CD4-positive, alpha-beta T cell treated with Interleukin-4 for 1 hour (primary cell): ENCODE measurements around the gene ZFPL1.

Experiments
- DNase-seq, 2 donors: peaks; one replicate each; pipeline ENCODE4 v3.0.0-alpha.2; 2020 to 2022

ZFPL1 gene

GRCh38 chr11:65060913-65061408 is 23.1 kb upstream of the ZFPL1 start:
- DNase-seq: no peak

GRCh38 chr11:65063532-65063931 is 20.5 kb upstream of the ZFPL1 start:
- no peak for DNase-seq

- DNase-seq: no peak
Measured at GRCh38 chr11:65064847-65065240, 19.2 kb upstream of the ZFPL1 start.

- DNase-seq: no peak
Measured at GRCh38 chr11:65065851-65066250, 18.2 kb upstream of the ZFPL1 start.

- no peak for DNase-seq
Measured at GRCh38 chr11:65066315-65066714, 17.7 kb upstream of the ZFPL1 start.

GRCh38 chr11:65066805-65067291 is 17.2 kb upstream of the ZFPL1 start:
- DNase-seq: no peak

- DNase-seq: no peak
Measured at GRCh38 chr11:65067446-65067845, 16.6 kb upstream of the ZFPL1 start.

- DNase-seq: no peak
Measured at GRCh38 chr11:65069217-65069616, 14.8 kb upstream of the ZFPL1 start.

- DNase-seq: no peak
Measured at GRCh38 chr11:65071907-65072630, 12.0 kb upstream of the ZFPL1 start.

GRCh38 chr11:65072631-65072966 is 11.4 kb upstream of the ZFPL1 start:
- DNase-seq: no peak

GRCh38 chr11:65077451-65077850 is 6.6 kb upstream of the ZFPL1 start:
- no peak for DNase-seq

- DNase-seq: peak; percentile 76 to 82
Measured at GRCh38 chr11:65078151-65078550, 5.9 kb upstream of the ZFPL1 start.

GRCh38 chr11:65078786-65079342 is 5.2 kb upstream of the ZFPL1 start:
- DNase-seq: no peak

- no peak for DNase-seq
Measured at GRCh38 chr11:65083134-65083833, 738 bp upstream of the ZFPL1 start.

- DNase-seq: no peak
Measured at GRCh38 chr11:65084598-65085375, 765 bp downstream of the ZFPL1 start.

GRCh38 chr11:65085446-65085845 is 1.4 kb downstream of the ZFPL1 start:
- no peak for DNase-seq

GRCh38 chr11:65086809-65087208 is 2.8 kb downstream of the ZFPL1 start:
- DNase-seq: no peak

- DNase-seq: no peak
Measured at GRCh38 chr11:65087216-65087615, 3.2 kb downstream of the ZFPL1 start.

GRCh38 chr11:65087827-65088226 is 3.8 kb downstream of the ZFPL1 start:
- DNase-seq: no peak

GRCh38 chr11:65089621-65090020 is 5.6 kb downstream of the ZFPL1 start:
- DNase-seq: no peak

GRCh38 chr11:65090628-65091027 is 6.6 kb downstream of the ZFPL1 start:
- DNase-seq: no peak

GRCh38 chr11:65095427-65095826 is 11.4 kb downstream of the ZFPL1 start:
- DNase-seq: no peak
